Thyroid gland (tissue), 4 donors: Measurements from ENCODE around the gene PIM3. TPM values are rescaled to one million over a fixed set of nuclear protein-coding genes. Genes with fewer than 3 reads are reported as not detected.

Experiments
- DNase-seq, 2 donors: peaks; one replicate each; pipeline ENCODE4 v3.0.0-alpha.2; 2019
- H3K27ac ChIP-seq, 3 donors: fragments of 200-600 bp; sonication (generic); 1 replicate in 2 of 3; 2 replicates in 1 of 3; pipeline ENCODE4 v1.5.1; 2016 to 2019; ENCODE audit warnings: mild to moderate bottlenecking in 1 of 3, moderate library complexity in 1 of 3
- H3K27me3 ChIP-seq: fragments of 200-600 bp; sonication (generic); one replicate; pipeline ENCODE4 v1.5.1; 2019
- H3K36me3 ChIP-seq, 2 donors: fragments of 200-600 bp; sonication (generic); one replicate each; pipeline ENCODE4 v1.5.1; 2016 to 2019
- H3K4me1 ChIP-seq, 2 donors: fragments of 200-600 bp; sonication (generic); one replicate each; pipeline ENCODE4 v1.5.1; 2017 to 2019
- H3K4me3 ChIP-seq, 3 donors: fragments of 200-600 bp; sonication (generic); replicated peaks in 1 of 3; 1 replicate in 2 of 3; 2 replicates in 1 of 3; pipeline ENCODE4 v1.5.1; 2016; ENCODE audit warnings: mild to moderate bottlenecking in 1 of 3
- H3K9me3 ChIP-seq: fragments of 200-600 bp; sonication (generic); one replicate; pipeline ENCODE4 v1.5.1; 2017
- POLR2A ChIP-seq, 2 donors: fragments of 450-650 bp; IDR thresholded peaks; one replicate each; pipeline ENCODE4 v1.6.1; 2017; ENCODE audit warnings: antibody characterized with exemption in 2 of 2, mild to moderate bottlenecking in 2 of 2, moderate library complexity in 1 of 2
- WGBS, 2 donors: methylation state at CpG; one replicate each; pipeline ENCODE4 v1.1.5; 2017; 5-methylcytosine and 5-hydroxymethylcytosine counted together
- intact Hi-C: fragments of 100-400 bp; cut with DNase I; formaldehyde crosslinking; loops from one replicate; pipeline ENCODE4 v1.15.1; 2023
- total RNA-seq, 4 donors: library from RNA; depleted of rRNA; stranded (reverse); fragments of >200 nt; gene quantifications; one replicate each; pipeline ENCODE4 v1.2.3, GENCODE V29; 2016
- TF ChIP-seq, protein P1 (sequence below), 6 experiments: fragments of 200-600 bp in 3 of 6; fragments of 450-650 bp in 3 of 6; sonication (generic) in 3 of 6; IDR thresholded peaks; one replicate each; pipeline ENCODE4 v1.5.1; 2016 to 2019; ENCODE audit warnings: antibody characterized with exemption in 6 of 6, mild to moderate bottlenecking in 2 of 6, inconsistent platforms in 1 of 6, moderate library complexity in 1 of 6

The PIM3 gene
- total RNA-seq, 4 donors from 2014 or later = 45.4 to 108 (median 73.2) TPM

DNA sequence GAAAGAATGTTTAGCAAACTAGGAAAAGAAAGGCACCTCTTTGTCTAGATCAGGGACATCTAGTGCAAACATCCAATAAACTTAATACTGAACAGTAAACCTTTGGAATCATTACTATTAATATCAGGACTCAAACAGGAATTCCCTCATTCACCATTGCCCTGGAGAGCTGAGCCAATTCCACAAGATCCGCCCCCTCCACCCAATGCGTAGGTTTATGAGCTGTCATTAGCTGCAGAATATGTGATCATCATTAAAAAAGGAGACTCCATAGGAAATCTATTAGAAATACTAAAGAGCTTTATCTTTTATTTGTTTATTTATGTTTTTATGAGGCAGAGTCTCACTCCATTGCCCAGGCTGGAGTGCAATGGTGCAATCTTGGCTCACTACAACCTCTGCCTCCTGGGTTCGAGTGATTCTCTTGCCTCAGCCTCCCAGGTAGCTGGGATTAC is 46.5 kb downstream of the PIM3 start:
- Histone ChIP-seq H3K4me3 (no peak overlapping the region), H3K9me3 (no peaks in the 10 kb centered on the region), H3K36me3 (no peaks in the 10 kb centered on the region), H3K27ac (no peak overlapping the region), H3K27me3 (peaks cover 16% of the 10 kb centered on the region), H3K4me1 (peaks cover 0 to 10% of the 10 kb centered on the region in 2 donors)
- intact Hi-C loops = no loop called here
- no peak for TF ChIP-seq POLR2A (IDR thresholded peaks at IDR 0.05)
- TF ChIP-seq, protein P1, sequence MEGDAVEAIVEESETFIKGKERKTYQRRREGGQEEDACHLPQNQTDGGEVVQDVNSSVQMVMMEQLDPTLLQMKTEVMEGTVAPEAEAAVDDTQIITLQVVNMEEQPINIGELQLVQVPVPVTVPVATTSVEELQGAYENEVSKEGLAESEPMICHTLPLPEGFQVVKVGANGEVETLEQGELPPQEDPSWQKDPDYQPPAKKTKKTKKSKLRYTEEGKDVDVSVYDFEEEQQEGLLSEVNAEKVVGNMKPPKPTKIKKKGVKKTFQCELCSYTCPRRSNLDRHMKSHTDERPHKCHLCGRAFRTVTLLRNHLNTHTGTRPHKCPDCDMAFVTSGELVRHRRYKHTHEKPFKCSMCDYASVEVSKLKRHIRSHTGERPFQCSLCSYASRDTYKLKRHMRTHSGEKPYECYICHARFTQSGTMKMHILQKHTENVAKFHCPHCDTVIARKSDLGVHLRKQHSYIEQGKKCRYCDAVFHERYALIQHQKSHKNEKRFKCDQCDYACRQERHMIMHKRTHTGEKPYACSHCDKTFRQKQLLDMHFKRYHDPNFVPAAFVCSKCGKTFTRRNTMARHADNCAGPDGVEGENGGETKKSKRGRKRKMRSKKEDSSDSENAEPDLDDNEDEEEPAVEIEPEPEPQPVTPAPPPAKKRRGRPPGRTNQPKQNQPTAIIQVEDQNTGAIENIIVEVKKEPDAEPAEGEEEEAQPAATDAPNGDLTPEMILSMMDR (IDR thresholded peaks at IDR 0.05) = no peak
- no peak for DNase-seq
- WGBS, 2 donors = 93 to 97% methylated on average over 3 of the region's 3 CpGs

DNA sequence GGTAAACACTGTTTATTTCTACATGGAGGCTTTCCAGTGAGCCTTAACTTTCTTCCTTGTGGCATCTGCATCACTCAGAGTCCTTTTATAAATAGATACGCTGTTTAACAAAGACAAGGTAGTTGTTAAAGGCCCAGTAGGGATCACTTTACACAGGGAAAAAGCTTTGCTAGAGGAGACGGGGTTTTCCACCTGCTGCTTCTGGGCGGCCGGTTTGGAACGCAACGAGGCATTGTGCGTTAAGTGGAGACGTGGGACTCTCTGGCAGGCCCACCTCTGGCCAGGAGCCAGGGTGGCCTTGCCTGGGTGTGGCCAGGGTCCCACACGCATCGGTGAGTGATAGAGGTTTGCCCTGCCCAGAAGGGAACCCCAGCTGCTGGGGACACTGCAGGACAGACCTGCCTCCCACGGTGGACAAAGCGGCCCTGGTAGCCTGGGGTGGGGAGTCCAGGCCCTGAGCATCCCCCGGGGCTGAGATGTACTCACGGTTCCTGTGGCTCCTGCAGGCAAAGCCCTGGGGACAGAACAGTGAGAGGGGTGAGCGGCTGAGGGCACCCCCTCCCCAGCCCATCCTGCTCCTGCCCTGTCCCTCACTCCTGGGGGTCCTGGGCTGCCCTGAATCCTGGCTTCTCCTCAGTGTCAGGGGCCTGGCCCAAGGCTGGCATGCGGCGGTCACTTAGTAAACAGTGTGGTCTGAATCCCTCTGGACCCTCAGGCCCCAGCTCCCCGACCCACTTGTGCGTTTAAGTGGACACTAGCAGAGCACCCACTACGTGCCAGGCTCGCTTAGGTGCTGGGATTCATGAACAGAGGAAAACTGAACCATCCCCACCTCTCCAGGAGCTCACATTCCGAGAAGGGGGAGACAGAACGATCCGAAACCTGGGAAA is 47.8 kb downstream of the PIM3 start:
- Histone ChIP-seq H3K4me1 (peaks cover 0 to 10% of the 10 kb centered on the region in 2 donors), H3K4me3 (no peak overlapping the region), H3K36me3 (no peaks in the 10 kb centered on the region), H3K9me3 (no peaks in the 10 kb centered on the region), H3K27ac (no peak overlapping the region), H3K27me3 (peaks cover 21% of the 10 kb centered on the region)
- DNase-seq = no peak
- intact Hi-C loops = no loop called here
- no peak for TF ChIP-seq POLR2A (IDR thresholded peaks at IDR 0.05)
- TF ChIP-seq, protein P1 (IDR thresholded peaks at IDR 0.05) = no peak
- 55 to 63% methylated on average over 21 to 22 of the region's 24 CpGs for WGBS, 2 donors

DNA sequence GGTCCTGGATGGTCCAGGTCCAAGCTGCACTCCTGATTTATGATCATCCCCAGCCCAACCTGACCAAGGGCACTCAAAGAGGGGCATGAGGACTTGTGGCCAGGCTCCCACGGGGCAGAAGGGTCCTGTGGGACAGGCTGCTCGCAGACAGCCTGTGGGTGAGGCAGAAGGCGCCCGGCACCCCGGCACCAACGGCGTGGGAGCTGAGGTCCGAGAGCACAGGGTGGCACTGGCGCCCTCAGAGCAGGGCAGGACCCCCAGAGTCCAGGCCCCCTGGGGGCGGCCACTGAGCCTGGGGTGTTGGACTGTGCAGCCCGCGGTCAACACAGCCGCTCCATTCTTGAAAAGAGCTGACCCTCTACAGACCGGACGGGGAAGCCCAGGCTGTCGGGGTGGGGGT is 48.7 kb downstream of the PIM3 start:
- no peak for TF ChIP-seq POLR2A (IDR thresholded peaks at IDR 0.05)
- TF ChIP-seq, protein P1 (IDR thresholded peaks at IDR 0.05) = no peak
- WGBS, 2 donors = 93 to 100% methylated on average over 2 to 12 of the region's 16 CpGs
- Histone ChIP-seq H3K27ac (no peak overlapping the region), H3K9me3 (no peaks in the 10 kb centered on the region), H3K27me3 (peaks cover 28% of the 10 kb centered on the region), H3K4me1 (peaks cover 0 to 10% of the 10 kb centered on the region in 2 donors), H3K36me3 (no peaks in the 10 kb centered on the region), H3K4me3 (no peak overlapping the region)
- no peak for DNase-seq
- intact Hi-C loops = no loop called here

DNA sequence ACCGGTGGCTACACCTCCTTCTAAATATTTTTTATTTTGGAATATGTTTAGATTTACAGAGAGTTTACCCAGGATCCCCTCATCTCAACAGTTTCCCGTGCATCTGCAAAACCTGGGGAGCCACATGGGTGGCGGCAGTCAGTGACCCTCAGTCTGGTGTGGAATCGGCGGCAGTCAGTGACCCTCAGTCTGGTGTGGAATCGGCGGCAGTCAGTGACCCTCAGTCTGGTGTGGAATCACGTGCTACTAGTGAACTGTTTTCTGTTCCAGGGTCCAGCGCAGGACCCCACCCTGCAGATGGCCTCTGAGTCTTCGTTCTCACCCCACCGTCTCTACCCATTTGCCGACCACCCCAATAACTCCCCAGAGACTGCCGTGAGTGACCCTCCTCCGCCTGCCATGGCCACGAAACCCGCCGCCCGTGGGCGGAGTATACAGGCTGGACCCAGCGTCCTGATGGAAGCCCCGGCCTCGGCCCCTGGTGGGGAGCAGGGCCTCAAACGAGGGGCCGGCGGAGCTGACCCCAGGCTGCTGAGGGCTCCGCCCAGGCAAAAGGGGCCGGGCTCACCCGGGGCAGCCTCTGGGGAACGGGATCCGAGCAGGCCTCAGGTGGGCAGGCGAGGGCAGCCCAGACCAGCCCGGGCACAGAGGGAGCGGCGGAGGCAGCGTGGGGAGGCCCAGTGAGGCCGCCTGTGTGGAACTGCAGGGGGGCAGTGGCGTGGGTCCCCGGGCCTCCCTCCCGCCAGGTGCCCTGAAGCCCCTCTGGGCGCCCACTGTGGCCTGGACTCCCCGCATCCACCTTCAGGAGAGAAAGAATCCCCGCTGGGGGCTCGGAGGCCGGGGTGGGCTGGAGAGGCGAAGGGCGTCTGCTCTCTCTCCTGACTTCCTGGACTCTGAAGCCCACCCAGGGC is 49.4 kb downstream of the PIM3 start:
- TF ChIP-seq, protein P1 (IDR thresholded peaks at IDR 0.05) = no peak
- TF ChIP-seq POLR2A (IDR thresholded peaks at IDR 0.05) = no peak
- Histone ChIP-seq H3K36me3 (no peaks in the 10 kb centered on the region), H3K9me3 (no peaks in the 10 kb centered on the region), H3K27me3 (peaks cover 34% of the 10 kb centered on the region), H3K27ac (no peak overlapping the region), H3K4me1 (peaks cover 0 to 17% of the 10 kb centered on the region in 2 donors), H3K4me3 (no peak overlapping the region)
- no peak for DNase-seq
- intact Hi-C loops = no loop called here
- WGBS, 2 donors = 75 to 91% methylated on average over 12 to 44 of the region's 46 CpGs
